Epithelial cell of esophagus (primary cell): ENCODE results near the gene CACNA1D.

ENCODE experiments used
- DNase-seq: peaks from one replicate; pipeline ENCODE4 v3.0.0; 2010; ENCODE audit warnings: low read depth
- H3K4me3 ChIP-seq: 2 replicates; pipeline ENCODE4 v1.5.1; 2011; ENCODE audit warnings: mild to moderate bottlenecking, low read length, control low read depth
- CTCF ChIP-seq: IDR thresholded peaks from 2 replicates; pipeline ENCODE4 v1.5.1; 2011; ENCODE audit warnings: low read depth, mild to moderate bottlenecking, low read length, control low read depth, inconsistent platforms; ENCODE audit not compliant: insufficient read depth; ENCODE audit errors: missing control alignments

CACNA1D gene

GRCh38 chr3:53808496-53808895 lies 314.1 kb downstream of the CACNA1D start:
- TF ChIP-seq CTCF, result no peak

DNA sequence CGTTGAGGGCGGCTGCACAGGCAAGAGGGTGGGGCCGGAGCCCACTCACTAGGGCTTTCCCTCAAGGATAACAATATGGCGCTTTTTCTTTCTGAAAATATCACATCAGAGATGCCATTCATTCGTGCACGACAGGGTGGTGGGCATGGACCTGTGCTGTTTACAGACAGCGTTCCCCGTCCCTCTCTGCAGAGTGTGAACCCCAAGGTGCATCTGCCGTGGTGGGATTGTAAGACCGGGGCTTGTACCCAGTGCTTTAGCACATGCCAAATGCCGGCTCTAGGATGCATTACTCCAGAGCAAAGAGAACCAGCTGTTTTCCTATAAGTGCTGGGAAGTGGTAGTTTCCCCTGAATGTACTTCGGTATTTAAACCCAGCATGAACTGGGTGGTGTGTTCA lies 314.9 kb downstream of the CACNA1D start:
- DNase-seq, result no peak
- no peak overlapping the region for H3K4me3 ChIP-seq
- no peak for TF ChIP-seq CTCF

More at GRCh38 chr3:53808496-53808895, 314.1 kb downstream of the CACNA1D start:
- no peak for DNase-seq
- no peak overlapping the region for H3K4me3 ChIP-seq

DNA sequence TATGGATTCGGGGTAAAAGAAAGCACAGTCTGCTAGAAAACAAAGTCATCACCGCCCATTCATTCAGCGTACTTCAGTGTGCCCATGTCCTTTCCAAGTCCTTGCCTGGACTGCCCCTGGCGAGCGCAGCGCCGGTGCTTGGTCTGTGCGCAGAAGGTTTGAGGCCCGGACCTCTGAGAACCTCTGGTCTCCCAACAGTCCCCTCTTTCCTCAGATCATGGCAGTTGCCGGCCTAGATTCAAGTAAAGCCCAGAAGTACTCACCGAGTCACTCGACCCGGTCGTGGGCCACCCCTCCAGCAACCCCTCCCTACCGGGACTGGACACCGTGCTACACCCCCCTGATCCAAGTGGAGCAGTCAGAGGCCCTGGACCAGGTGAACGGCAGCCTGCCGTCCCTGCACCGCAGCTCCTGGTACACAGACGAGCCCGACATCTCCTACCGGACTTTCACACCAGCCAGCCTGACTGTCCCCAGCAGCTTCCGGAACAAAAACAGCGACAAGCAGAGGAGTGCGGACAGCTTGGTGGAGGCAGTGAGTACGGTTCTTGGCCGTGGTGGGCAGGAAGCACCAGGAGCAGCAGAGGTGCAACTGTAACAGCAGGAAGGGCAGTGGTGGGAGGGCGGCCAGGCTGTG lies 315.5 kb downstream of the CACNA1D start:
- H3K4me3 ChIP-seq, result no peak overlapping the region
- TF ChIP-seq CTCF, result no peak
- no peak for DNase-seq

GRCh38 chr3:53811143-53811927 lies 316.9 kb downstream of the CACNA1D start:
- no peak for TF ChIP-seq CTCF
- no peak overlapping the region for H3K4me3 ChIP-seq
- no peak for DNase-seq

DNA sequence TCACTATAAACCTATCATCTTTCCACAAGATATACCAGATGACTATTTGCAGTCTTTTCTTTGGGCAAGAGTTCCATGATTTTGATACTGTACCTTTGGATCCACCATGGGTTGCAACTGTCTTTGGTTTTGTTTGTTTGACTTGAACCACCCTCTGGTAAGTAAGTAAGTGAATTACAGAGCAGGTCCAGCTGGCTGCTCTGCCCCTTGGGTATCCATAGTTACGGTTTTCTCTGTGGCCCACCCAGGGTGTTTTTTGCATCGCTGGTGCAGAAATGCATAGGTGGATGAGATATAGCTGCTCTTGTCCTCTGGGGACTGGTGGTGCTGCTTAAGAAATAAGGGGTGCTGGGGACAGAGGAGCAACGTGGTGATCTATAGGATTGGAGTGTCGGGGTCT lies 318.0 kb downstream of the CACNA1D start:
- no peak for DNase-seq
- no peak for TF ChIP-seq CTCF
- no peak overlapping the region for H3K4me3 ChIP-seq

GRCh38 chr3:53813229-53813628 lies 318.8 kb downstream of the CACNA1D start:
- no peak for TF ChIP-seq CTCF
- H3K4me3 ChIP-seq, result no peak overlapping the region
- no peak for DNase-seq
